ENCODE data around the gene LILRB1. TPM values are rescaled to one million over a fixed set of nuclear protein-coding genes. Genes with fewer than 3 reads are reported as not detected.

LILRB1 gene
- total RNA-seq, 2 experiments from 2014 or later, result 1.2 to 1.6 TPM

DNA sequence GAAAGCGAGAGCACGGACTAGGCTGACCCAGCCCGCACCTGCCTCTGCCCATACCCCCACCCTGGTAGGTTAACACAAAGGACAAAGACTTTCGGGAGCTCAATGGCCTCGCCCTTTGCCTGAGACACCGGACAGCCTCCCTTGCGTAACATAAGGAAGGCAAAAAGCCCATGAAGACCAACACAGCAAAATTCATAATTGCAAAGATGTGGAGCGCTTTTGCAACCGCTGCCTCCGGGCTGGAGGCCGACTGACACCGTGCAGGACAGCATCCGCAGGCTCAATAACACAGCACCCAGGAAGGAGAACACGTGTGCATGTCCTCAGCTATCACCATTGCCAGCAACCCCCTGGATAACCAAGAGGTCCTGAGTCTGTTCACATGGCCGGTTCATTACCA is 21.5 kb upstream of the LILRB1 start:
- no peak overlapping the region for H3K4me3 Mint-ChIP-seq
- POLR2A ChIA-PET, result no interaction called here
- TF ChIP-seq, protein P1, sequence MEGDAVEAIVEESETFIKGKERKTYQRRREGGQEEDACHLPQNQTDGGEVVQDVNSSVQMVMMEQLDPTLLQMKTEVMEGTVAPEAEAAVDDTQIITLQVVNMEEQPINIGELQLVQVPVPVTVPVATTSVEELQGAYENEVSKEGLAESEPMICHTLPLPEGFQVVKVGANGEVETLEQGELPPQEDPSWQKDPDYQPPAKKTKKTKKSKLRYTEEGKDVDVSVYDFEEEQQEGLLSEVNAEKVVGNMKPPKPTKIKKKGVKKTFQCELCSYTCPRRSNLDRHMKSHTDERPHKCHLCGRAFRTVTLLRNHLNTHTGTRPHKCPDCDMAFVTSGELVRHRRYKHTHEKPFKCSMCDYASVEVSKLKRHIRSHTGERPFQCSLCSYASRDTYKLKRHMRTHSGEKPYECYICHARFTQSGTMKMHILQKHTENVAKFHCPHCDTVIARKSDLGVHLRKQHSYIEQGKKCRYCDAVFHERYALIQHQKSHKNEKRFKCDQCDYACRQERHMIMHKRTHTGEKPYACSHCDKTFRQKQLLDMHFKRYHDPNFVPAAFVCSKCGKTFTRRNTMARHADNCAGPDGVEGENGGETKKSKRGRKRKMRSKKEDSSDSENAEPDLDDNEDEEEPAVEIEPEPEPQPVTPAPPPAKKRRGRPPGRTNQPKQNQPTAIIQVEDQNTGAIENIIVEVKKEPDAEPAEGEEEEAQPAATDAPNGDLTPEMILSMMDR (IDR thresholded peaks at IDR 0.05), result no peak
- H3K4me1 Mint-ChIP-seq (ENCODE audit: low read depth), result no peaks in the 10 kb centered on the region
- DNase-seq, result no peak
- H3K27me3 Mint-ChIP-seq, result peaks cover 27% of the 10 kb centered on the region
- CTCF ChIA-PET, result no interaction called here
- intact Hi-C loops (cut with micrococcal nuclease), result no loop called here
- no peaks in the 10 kb centered on the region for H3K36me3 Mint-ChIP-seq (ENCODE audit: low read depth)
- H3K27ac Mint-ChIP-seq, result no peak overlapping the region
- peaks cover 3% of the 10 kb centered on the region for H3K9me3 Mint-ChIP-seq
- no peak for ATAC-seq

GRCh38 chr19:54609356-54609791 is 20.9 kb upstream of the LILRB1 start:
- ATAC-seq, result no peak
- POLR2A ChIA-PET, result no interaction called here
- H3K27me3 Mint-ChIP-seq, result peaks cover 26% of the 10 kb centered on the region
- no peaks in the 10 kb centered on the region for H3K4me1 Mint-ChIP-seq (ENCODE audit: low read depth)
- H3K9me3 Mint-ChIP-seq, result peaks cover 3% of the 10 kb centered on the region
- intact Hi-C loops (cut with micrococcal nuclease), result no loop called here
- TF ChIP-seq, protein P1 (IDR thresholded peaks at IDR 0.05), result no peak
- CTCF ChIA-PET, result no interaction called here
- no peaks in the 10 kb centered on the region for H3K36me3 Mint-ChIP-seq (ENCODE audit: low read depth)
- no peak overlapping the region for H3K27ac Mint-ChIP-seq
- DNase-seq, result no peak
- no peak overlapping the region for H3K4me3 Mint-ChIP-seq

DNA sequence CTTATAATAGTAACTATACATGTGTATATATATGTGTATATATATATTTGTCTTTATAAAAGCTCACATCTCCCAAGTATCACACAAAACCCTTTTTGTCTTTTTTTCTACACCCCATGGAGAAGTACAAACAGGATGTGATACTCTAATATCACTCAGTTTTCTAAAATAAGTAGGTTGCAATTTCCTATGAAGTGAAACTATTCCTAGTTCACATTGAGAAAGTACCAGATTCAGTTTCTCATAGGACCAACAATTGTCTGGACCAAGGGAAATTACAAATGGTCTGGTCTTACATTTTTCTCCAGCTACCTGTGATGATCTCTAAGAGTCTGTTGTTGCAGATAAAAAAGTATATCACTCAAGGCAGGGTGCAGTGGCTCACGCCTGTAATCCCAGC is 17.9 kb upstream of the LILRB1 start:
- no peaks in the 10 kb centered on the region for H3K9me3 Mint-ChIP-seq
- H3K36me3 Mint-ChIP-seq (ENCODE audit: low read depth), result no peaks in the 10 kb centered on the region
- intact Hi-C loops (cut with micrococcal nuclease), result no loop called here
- ChIA-PET POLR2A (no interaction called here), CTCF (no interaction called here)
- H3K4me3 Mint-ChIP-seq, result no peak overlapping the region
- H3K27ac Mint-ChIP-seq, result no peak overlapping the region
- no peak for DNase-seq
- peaks cover 5% of the 10 kb centered on the region for H3K27me3 Mint-ChIP-seq
- TF ChIP-seq, protein P1 (IDR thresholded peaks at IDR 0.05), result no peak
- no peaks in the 10 kb centered on the region for H3K4me1 Mint-ChIP-seq (ENCODE audit: low read depth)
- ATAC-seq, result no peak

- intact Hi-C loops (cut with micrococcal nuclease), result no loop called here
- Mint-ChIP-seq H3K27ac (no peak overlapping the region), H3K4me3 (no peak overlapping the region), H3K27me3 (peaks cover 7% of the 10 kb centered on the region), H3K4me1 (ENCODE audit: low read depth) (no peaks in the 10 kb centered on the region), H3K9me3 (no peaks in the 10 kb centered on the region), H3K36me3 (ENCODE audit: low read depth) (no peaks in the 10 kb centered on the region)
- ChIA-PET CTCF (no interaction called here), POLR2A (no interaction called here)
- DNase-seq (no peak), ATAC-seq (no peak)
- TF ChIP-seq, protein P1 (IDR thresholded peaks at IDR 0.05), result no peak
Measured at GRCh38 chr19:54614726-54615125, 15.6 kb upstream of the LILRB1 start.

GRCh38 chr19:54616057-54616456 is 14.2 kb upstream of the LILRB1 start:
- Mint-ChIP-seq H3K36me3 (ENCODE audit: low read depth) (no peaks in the 10 kb centered on the region), H3K27ac (no peak overlapping the region), H3K9me3 (no peaks in the 10 kb centered on the region), H3K4me3 (no peak overlapping the region), H3K4me1 (ENCODE audit: low read depth) (no peaks in the 10 kb centered on the region), H3K27me3 (peaks cover 7% of the 10 kb centered on the region)
- DNase-seq, result no peak
- no peak for ATAC-seq
- ChIA-PET POLR2A (no interaction called here), CTCF (interaction anchor here (0.7 kb wide), 1 partner anchor 135 kb away, joined by 3 read pairs; no protein-coding TSS in a partner anchor)
- intact Hi-C loops (cut with micrococcal nuclease), result no loop called here
- TF ChIP-seq, protein P1 (IDR thresholded peaks at IDR 0.05), result no peak

Data from activated CD8-positive, alpha-beta T cell treated with anti-CD3 and anti-CD28 coated beads for 36 hours (primary cell).